ENCODE measurements around the gene LGALS12.

Gene LGALS12

GRCh38 chr11:63490551-63491239 lies 15.2 kb upstream of the LGALS12 start, which contains the start of gene PLAAT5:
Gene PLAAT5 (minus strand): TSS chr11:63491167. CDS start chr11:63491034, 133 bp downstream.
- peak within 1 kb of the TSS; percentile 49 for H3K4me3 ChIP-seq (ENCODE audit: low read depth, low read length)
- peak; percentile 6 for DNase-seq
- no peak within 1 kb of the TSS for H3K27ac ChIP-seq
- no peaks in the 10 kb centered on the region for H3K36me3 ChIP-seq (replicated peaks)
- in situ Hi-C loops (cut with HindIII; ENCODE audit: low pct_ligation_motif_present, low sequenced_read_pairs) = no loop called here
- no peak for TF ChIP-seq CTCF (IDR thresholded peaks at IDR 0.05; ENCODE audit: low read depth, low read length, missing control alignments)
- H3K27me3 ChIP-seq (replicated peaks) = peaks cover 8% of the 10 kb centered on the region

GRCh38 chr11:63491240-63491587 lies 14.7 kb upstream of the LGALS12 start:
- Histone ChIP-seq H3K36me3 (replicated peaks) (no peaks in the 10 kb centered on the region), H3K27ac (no peak overlapping the region), H3K27me3 (replicated peaks) (peaks cover 8% of the 10 kb centered on the region), H3K4me3 (ENCODE audit: low read depth, low read length) (peak overlapping the region; percentile 49)
- in situ Hi-C loops (cut with HindIII; ENCODE audit: low pct_ligation_motif_present, low sequenced_read_pairs) = no loop called here
- DNase-seq = no peak
- no peak for TF ChIP-seq CTCF (IDR thresholded peaks at IDR 0.05; ENCODE audit: low read depth, low read length, missing control alignments)

GRCh38 chr11:63491636-63492372 lies 14.1 kb upstream of the LGALS12 start:
- H3K27ac ChIP-seq = no peak overlapping the region
- no peaks in the 10 kb centered on the region for H3K36me3 ChIP-seq (replicated peaks)
- TF ChIP-seq CTCF (IDR thresholded peaks at IDR 0.05; ENCODE audit: low read depth, low read length, missing control alignments) = no peak
- H3K4me3 ChIP-seq (ENCODE audit: low read depth, low read length) = peak overlapping the region; percentile 49
- peak; percentile 83 for DNase-seq
- in situ Hi-C loops (cut with HindIII; ENCODE audit: low pct_ligation_motif_present, low sequenced_read_pairs) = no loop called here
- peaks cover 8% of the 10 kb centered on the region for H3K27me3 ChIP-seq (replicated peaks)

GRCh38 chr11:63492441-63492840 lies 13.4 kb upstream of the LGALS12 start:
- Histone ChIP-seq H3K27me3 (replicated peaks) (peaks cover 8% of the 10 kb centered on the region), H3K27ac (no peak overlapping the region), H3K4me3 (ENCODE audit: low read depth, low read length) (no peak overlapping the region), H3K36me3 (replicated peaks) (no peaks in the 10 kb centered on the region)
- in situ Hi-C loops (cut with HindIII; ENCODE audit: low pct_ligation_motif_present, low sequenced_read_pairs) = no loop called here
- no peak for DNase-seq
- TF ChIP-seq CTCF (IDR thresholded peaks at IDR 0.05; ENCODE audit: low read depth, low read length, missing control alignments) = no peak

GRCh38 chr11:63493127-63493526 lies 12.8 kb upstream of the LGALS12 start:
- TF ChIP-seq CTCF (IDR thresholded peaks at IDR 0.05; ENCODE audit: low read depth, low read length, missing control alignments) = no peak
- in situ Hi-C loops (cut with HindIII; ENCODE audit: low pct_ligation_motif_present, low sequenced_read_pairs) = no loop called here
- Histone ChIP-seq H3K4me3 (ENCODE audit: low read depth, low read length) (no peak overlapping the region), H3K27ac (no peak overlapping the region), H3K36me3 (replicated peaks) (no peaks in the 10 kb centered on the region), H3K27me3 (replicated peaks) (peaks cover 8% of the 10 kb centered on the region)
- DNase-seq = no peak

Data from brain microvascular endothelial cell (primary cell).